GM19372 (cell line): ENCODE measurements around the gene PAPPA2.

Experiments used
- ATAC-seq: cut with Tn5 transposase; IDR thresholded peaks from one replicate; pipeline ENCODE4 v1.9.1; 2021; ENCODE audit warnings: mild to moderate bottlenecking, low read depth, moderate library complexity; ENCODE audit not compliant: unreplicated experiment

The PAPPA2 gene

DNA sequence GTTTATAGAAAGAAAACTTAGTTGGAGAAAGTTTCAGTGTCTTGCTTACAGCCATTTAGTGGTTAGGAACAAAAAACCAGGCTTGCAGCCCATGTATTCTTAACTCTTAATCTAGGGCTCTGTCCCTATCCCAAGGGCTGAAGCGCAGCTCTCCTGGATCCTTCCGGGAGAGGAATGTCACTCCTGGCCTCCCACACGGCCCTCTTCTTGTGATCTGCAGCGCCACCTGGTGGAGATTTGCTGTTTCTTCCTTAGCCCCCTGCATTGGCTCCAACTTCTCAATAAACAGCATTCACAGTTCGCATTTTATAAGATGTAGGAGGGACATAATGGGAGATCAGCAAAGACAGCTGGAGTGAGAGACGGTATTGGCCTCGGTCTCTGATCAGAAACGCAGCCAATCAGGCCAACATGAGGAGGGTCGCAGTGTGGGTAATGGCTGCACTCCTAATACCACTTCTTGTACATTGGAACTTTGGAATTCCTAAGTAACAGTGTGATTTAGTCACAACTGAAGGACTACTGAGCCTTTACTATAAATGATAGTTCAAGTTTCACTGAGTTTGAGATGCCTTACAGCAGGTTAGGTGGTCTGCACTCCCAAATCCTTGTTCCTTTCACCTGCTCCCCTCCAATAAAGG is 418.1 kb downstream of the PAPPA2 start:
- peak; percentile 64 for ATAC-seq

DNA sequence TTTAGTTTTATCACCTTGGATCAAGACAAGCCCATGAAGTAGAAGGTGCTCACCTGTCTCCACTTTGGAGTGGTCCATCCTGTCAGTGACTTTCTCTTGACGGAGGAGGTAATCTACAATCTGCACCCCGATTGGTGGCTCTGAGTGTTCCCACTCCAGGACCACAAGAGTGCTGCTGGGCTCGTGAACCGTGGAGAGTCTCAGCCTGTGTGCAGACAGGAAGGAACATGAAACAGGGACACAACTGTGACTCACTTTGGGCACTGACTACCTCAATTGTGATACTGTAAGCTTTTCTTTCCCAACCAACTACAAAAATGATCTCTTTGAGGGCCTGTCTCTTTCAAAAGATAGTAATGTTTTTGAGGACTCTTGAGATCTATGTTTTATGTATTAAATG is 421.3 kb downstream of the PAPPA2 start:
- ATAC-seq: no peak

DNA sequence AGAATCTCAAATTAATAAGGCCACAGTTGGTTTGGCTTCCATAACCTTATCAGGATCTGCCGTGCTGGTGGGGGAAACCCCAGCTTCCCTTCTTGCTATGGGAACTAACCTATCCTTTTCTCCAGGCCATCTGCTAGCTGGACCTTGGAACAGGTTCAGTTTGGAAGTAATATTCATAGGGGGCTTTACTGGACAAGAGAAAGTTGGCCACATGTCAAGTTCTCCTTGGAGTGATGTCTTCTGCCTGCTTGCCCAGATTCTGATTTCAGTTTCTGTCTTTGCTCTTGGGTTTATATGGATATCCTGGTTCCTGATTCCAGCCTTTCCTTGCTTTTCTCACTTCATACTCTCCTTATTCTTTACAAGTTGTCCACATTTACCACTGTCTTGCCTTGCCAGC is 421.9 kb downstream of the PAPPA2 start:
- no peak for ATAC-seq

DNA sequence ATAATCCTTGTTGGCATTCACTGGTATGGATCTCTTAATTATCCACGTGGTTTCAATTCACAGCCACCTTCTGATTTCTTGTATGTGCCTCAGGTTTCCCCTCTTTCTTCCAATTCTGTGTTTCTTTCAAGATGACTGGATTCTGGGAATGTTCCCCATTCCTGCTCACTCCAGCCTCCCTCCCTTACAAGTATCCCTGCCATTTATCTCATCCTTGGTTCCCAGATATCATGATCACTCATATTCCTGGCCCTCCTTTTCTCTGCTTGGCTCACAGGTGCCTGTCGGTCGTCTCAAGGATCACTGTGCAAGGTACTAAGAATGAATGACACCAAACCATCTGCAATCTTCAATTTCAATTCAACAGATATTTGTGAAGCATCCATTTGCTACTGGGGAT is 422.4 kb downstream of the PAPPA2 start:
- no peak for ATAC-seq

DNA sequence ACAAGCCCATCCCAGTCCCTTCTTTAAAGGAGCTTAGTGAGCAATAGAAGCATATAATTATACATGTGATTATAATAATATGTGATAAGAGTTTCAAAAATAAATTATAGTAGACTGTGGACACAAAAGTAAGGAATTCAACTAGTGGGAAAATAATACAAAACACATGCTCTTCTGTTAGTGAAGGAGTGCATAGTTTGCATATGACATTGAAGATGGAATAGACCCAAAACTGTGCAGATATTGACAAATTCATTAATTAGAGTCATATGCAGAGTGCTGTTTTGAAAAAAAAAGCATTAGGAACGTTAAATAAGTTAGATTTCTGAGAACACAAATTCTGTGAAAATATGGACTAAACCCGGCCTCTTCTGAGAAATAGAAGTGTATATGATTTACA is 422.8 kb downstream of the PAPPA2 start:
- ATAC-seq: no peak

DNA sequence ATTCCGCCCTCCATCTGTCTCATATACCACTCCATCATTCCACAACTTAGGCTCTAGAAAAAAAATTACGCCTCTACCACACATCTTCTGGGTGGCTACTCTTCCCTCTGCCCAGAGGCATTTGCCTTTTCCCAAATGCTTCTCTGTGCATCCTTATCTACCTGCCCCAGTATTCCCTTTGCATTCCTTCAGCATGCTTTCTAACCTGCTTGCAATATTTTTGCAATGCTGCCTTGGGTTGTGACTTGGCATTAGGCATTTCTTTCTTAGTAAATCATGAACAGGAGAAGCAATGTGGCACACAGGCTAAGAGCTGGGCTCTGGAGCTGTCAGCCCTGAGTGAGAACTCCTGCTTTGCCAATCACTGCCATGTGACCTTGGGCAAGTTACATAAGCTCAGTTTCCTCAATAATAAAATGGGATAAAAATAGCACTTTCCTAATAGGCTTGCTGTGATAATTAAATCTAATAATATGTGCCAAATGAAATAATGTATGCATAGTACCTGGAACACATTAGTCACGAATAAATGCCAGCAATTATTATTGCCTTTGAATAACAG is 425.6 kb downstream of the PAPPA2 start:
- no peak for ATAC-seq

DNA sequence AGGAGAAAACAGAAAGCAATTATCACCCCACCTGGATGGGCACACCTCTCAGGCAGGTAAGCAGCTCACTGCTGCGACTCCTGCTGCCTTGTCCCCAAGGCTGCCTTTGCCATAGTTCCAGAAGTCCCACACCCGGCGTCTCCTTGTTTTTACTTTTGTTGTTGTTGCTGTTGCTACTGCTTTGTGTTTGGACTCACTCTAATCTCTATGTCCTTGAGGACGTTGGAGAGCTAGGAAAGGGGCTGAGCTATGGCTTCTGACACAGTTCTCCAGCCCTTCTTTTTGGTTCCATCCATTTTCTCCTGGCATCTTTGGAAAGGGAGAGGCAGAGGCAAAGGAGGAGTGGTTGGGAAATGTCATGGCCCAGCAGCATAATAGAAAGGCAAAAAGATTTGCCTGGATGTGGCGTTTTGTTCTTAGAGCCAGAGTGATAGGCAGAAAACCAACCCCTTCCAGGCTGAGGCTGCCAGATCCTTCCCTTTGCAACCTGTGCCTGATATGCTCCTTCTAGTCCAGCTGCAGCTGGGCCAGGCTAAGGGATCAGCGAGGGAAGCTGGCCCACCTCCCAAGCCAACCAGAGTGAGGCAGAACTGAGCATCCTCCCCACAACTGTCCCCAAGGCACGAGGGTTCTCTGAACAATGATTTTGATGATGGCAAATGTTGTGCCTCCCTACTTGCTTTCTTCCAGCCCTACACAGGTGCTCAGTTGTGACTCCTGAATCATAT is 430.8 kb downstream of the PAPPA2 start:
- no peak for ATAC-seq

DNA sequence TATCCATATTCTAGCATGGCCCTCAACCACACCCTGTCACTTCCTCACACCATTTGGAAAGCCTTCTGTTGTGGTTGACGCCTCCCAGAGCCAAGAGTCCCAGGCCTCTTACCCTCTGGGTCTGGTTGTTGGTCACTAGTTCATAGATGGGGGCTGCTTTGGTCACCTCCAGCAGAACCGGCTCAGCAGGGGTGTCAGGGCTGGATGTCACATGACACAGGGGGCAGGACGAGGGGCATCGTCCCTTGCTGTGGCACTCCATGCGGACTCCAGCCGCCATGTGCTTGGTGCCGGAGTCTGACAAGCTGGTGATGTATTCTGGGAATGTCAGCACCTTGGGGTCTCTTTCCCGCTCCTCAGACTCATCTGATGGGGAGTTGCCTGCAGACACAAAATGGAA is 431.5 kb downstream of the PAPPA2 start:
- no peak for ATAC-seq
